Suprapubic skin (tissue), 4 donors: Measurements from ENCODE around the gene CCDC13. TPM values are rescaled to one million over a fixed set of nuclear protein-coding genes. Genes with fewer than 3 reads are reported as not detected.
A peak's percentile ranks its signal among the peaks of the same experiment; 100 is the strongest.

Source experiments
- DNase-seq, 2 donors: peaks; one replicate each; pipeline ENCODE4 v3.0.0-alpha.2; 2019; ENCODE audit warnings: low spot score in 2 of 2
- H3K27ac ChIP-seq: fragments of 200-600 bp; sonication (generic); one replicate; pipeline ENCODE4 v1.5.1; 2019
- H3K27me3 ChIP-seq: fragments of 200-600 bp; sonication (generic); one replicate; pipeline ENCODE4 v1.5.1; 2019
- H3K36me3 ChIP-seq: fragments of 200-600 bp; sonication (generic); one replicate; pipeline ENCODE4 v1.5.1; 2019
- H3K4me1 ChIP-seq: fragments of 200-600 bp; sonication (generic); one replicate; pipeline ENCODE4 v1.5.1; 2019
- H3K4me3 ChIP-seq: fragments of 200-600 bp; sonication (generic); one replicate; pipeline ENCODE4 v1.5.1; 2019; ENCODE audit warnings: mild to moderate bottlenecking
- H3K9me3 ChIP-seq: fragments of 200-600 bp; sonication (generic); one replicate; pipeline ENCODE4 v1.5.1; 2019
- EP300 ChIP-seq: sonication (generic); formaldehyde crosslinking; IDR thresholded peaks from one replicate; pipeline ENCODE4 v1.6.1; 2017; ENCODE audit warnings: antibody characterized with exemption
- POLR2A ChIP-seq, 2 donors: fragments of 450-650 bp; IDR thresholded peaks; one replicate each; pipeline ENCODE4 v1.6.1; 2017; ENCODE audit warnings: antibody characterized with exemption in 2 of 2, mild to moderate bottlenecking in 2 of 2, moderate library complexity in 2 of 2
- POLR2AphosphoS5 ChIP-seq, 3 donors: sonication (generic); formaldehyde crosslinking; IDR thresholded peaks; one replicate each; pipeline ENCODE4 v1.6.1; 2017; ENCODE audit warnings: antibody characterized with exemption in 3 of 3
- WGBS: methylation state at CpG from one replicate; pipeline ENCODE4 v1.1.5; 2018; 5-methylcytosine and 5-hydroxymethylcytosine counted together
- total RNA-seq, 4 donors: library from RNA; depleted of rRNA; stranded (reverse); fragments of >200 nt; gene quantifications; one replicate each; pipeline ENCODE4 v1.1.0, GENCODE V29; 2016
- TF ChIP-seq, protein P1 (sequence below), 2 donors: fragments of 200-600 bp in 1 of 2; fragments of 450-650 bp in 1 of 2; sonication (generic) in 1 of 2; IDR thresholded peaks; one replicate each; pipeline ENCODE4 v1.5.1; 2016 to 2019; ENCODE audit warnings: antibody characterized with exemption in 2 of 2, mild to moderate bottlenecking in 1 of 2, moderate library complexity in 1 of 2

The CCDC13 gene
- total RNA-seq, 4 donors from 2014 or later = 0.89 TPM; not detected in 3

DNA sequence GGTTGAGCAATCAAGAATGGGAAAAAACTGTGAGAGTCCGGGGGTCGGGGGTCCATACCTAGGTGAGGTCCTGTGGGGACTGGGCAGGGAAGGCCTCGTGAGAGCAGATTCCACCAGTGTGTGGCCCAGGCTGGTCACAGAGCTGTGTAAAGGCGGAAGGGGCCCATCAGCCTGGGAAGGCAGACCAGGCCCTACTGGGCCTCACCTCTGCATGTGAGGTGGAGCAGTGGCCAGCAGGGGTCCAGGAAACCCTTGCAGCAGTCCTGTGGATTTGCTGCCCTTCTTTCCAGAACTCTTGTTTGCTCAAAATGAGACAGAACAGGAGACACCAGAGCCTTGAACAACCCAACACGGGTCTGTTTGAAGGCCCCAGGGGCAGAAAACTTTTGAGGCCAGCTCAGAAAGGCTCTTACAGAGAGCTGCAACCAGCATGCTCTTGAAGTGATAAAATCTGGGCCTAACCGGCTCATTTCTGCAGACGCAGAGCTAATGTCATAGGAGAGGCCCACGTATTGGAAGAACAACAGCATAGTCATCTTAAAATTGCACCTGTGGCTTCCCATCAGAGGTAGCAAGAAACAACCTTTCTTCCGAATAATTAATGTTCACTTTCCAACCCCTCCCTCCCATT is 40.1 kb downstream of the CCDC13 start:
- TF ChIP-seq EP300 (no peak), POLR2AphosphoS5 (IDR thresholded peaks at IDR 0.05) (no peak), POLR2A (IDR thresholded peaks at IDR 0.05) (no peak)
- TF ChIP-seq, protein P1, sequence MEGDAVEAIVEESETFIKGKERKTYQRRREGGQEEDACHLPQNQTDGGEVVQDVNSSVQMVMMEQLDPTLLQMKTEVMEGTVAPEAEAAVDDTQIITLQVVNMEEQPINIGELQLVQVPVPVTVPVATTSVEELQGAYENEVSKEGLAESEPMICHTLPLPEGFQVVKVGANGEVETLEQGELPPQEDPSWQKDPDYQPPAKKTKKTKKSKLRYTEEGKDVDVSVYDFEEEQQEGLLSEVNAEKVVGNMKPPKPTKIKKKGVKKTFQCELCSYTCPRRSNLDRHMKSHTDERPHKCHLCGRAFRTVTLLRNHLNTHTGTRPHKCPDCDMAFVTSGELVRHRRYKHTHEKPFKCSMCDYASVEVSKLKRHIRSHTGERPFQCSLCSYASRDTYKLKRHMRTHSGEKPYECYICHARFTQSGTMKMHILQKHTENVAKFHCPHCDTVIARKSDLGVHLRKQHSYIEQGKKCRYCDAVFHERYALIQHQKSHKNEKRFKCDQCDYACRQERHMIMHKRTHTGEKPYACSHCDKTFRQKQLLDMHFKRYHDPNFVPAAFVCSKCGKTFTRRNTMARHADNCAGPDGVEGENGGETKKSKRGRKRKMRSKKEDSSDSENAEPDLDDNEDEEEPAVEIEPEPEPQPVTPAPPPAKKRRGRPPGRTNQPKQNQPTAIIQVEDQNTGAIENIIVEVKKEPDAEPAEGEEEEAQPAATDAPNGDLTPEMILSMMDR (IDR thresholded peaks at IDR 0.05) = no peak
- Histone ChIP-seq H3K4me3 (no peak overlapping the region), H3K9me3 (no peaks in the 10 kb centered on the region), H3K27ac (no peak overlapping the region), H3K27me3 (no peaks in the 10 kb centered on the region), H3K36me3 (no peaks in the 10 kb centered on the region), H3K4me1 (peaks cover 3% of the 10 kb centered on the region)
- WGBS = 89% methylated on average over 9 of the region's 9 CpGs
- peak in 1 of 2 donors; percentile 65 for DNase-seq

GRCh38 chr3:42732196-42732828 is 40.7 kb downstream of the CCDC13 start:
- Histone ChIP-seq H3K4me3 (no peak overlapping the region), H3K27me3 (no peaks in the 10 kb centered on the region), H3K27ac (no peak overlapping the region), H3K4me1 (peaks cover 6% of the 10 kb centered on the region), H3K36me3 (no peaks in the 10 kb centered on the region), H3K9me3 (no peaks in the 10 kb centered on the region)
- no peak for DNase-seq
- 61% methylated on average over 4 of the region's 4 CpGs for WGBS
- TF ChIP-seq EP300 (no peak), POLR2AphosphoS5 (IDR thresholded peaks at IDR 0.05) (no peak), POLR2A (IDR thresholded peaks at IDR 0.05) (no peak)
- TF ChIP-seq, protein P1 (IDR thresholded peaks at IDR 0.05) = no peak

DNA sequence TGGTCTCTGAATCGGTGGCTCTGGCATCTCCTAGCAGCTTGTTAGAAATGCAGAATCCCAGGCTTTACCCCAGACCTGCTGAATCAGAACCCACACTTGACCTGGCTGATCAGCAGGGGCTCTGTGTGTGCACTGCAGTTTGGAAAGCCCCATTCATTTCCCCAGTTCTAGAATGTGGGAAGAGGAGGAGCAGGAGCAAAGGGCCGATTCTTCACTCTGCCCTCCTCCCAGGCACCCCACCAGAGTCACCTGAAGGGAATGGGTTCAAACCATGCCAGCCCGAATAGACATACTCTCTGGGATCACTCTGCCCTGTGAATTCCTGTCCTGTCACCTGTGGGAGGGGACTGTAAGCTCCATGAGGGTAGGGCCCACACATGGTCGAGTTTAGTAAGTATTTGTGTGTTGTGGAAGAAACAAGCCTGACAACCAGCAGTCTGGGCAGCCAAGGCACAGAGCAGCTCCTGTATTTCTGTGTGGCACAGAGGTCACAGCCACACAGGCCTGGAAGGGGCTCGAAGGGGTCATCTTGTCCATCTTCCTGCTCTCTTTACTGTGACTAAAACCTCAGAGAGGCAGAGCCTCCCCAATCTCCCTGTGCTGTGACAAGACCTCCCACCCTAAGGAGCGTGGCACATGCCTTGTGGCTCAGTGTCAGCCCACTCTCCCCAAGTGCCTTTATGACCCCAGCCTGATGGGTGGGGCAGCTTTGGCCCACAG is 41.4 kb downstream of the CCDC13 start:
- Histone ChIP-seq H3K27me3 (no peaks in the 10 kb centered on the region), H3K4me1 (peaks cover 6% of the 10 kb centered on the region), H3K9me3 (no peaks in the 10 kb centered on the region), H3K4me3 (no peak overlapping the region), H3K36me3 (no peaks in the 10 kb centered on the region), H3K27ac (no peak overlapping the region)
- peak in 1 of 2 donors; percentile 65 for DNase-seq
- 69% methylated on average over 3 of the region's 6 CpGs for WGBS
- TF ChIP-seq, protein P1 (IDR thresholded peaks at IDR 0.05) = no peak
- TF ChIP-seq POLR2A (IDR thresholded peaks at IDR 0.05) (no peak), POLR2AphosphoS5 (IDR thresholded peaks at IDR 0.05) (no peak), EP300 (no peak)

DNA sequence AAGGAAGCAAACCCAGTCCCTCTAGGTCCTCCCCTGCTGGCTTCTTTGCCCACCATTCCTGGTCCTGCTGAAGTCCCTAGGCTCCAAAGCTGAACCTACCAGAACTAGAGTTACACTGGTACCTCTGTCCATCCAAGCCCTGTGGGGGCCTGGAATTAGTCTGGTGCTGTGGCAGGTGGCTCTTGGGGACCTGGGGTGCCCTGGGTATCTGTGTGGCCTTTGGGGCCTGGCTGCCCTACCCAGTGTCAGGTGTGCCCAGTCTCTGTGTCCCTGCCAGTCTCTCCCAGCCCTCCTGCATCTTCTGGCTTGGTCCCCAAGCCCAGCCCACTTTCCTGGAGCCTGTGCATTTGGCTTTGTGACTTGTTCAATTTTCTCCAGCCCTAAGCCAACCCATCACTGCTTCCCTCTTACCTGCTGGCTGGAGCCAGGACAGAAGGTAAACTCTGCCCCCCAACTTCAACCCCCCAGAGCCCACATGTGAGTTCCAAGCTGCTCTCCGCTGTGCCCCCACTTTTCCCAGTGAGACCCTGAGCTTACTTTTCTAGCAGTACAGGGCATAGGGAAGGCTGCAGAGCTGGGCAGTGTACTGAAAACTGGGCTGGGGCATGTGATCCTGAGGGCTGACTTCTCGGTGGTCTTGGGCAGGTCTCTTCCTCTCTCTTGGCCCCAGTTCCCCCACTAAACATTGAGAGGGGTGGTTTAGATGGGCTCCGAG is 42.2 kb downstream of the CCDC13 start:
- 92% methylated on average over 3 of the region's 3 CpGs for whole genome bisulfite sequencing
- H3K36me3 ChIP-seq = no peaks in the 10 kb centered on the region
- H3K27ac ChIP-seq = no peak overlapping the region
- peaks cover 6% of the 10 kb centered on the region for H3K4me1 ChIP-seq
- peak in 1 of 2 donors; percentile 60 for DNase-seq
- H3K4me3 ChIP-seq = no peak overlapping the region
- no peaks in the 10 kb centered on the region for H3K27me3 ChIP-seq
- no peaks in the 10 kb centered on the region for H3K9me3 ChIP-seq
- TF ChIP-seq EP300 (no peak), POLR2AphosphoS5 (IDR thresholded peaks at IDR 0.05) (no peak), POLR2A (IDR thresholded peaks at IDR 0.05) (no peak)
- TF ChIP-seq, protein P1 (IDR thresholded peaks at IDR 0.05) = no peak
